GM23338 (cell line): ENCODE data around the gene ADGRG1. TPM values are rescaled to one million over a fixed set of nuclear protein-coding genes. Genes with fewer than 3 reads are reported as not detected.

ENCODE experiments used
- CREB1 ChIP-seq: fragments of 250-450 bp; sonication (Bioruptor Pico); IDR thresholded peaks from 2 replicates; pipeline ENCODE4 v1.5.0; 2020; ENCODE audit warnings: low read depth, mild to moderate bottlenecking, moderate library complexity
- CTCF ChIP-seq, 2 experiments: fragments of 200-600 bp in 1 of 2; sonication (generic) in 1 of 2; conservative IDR thresholded peaks; 2 replicates each; pipeline versions ENCODE4 v1.5.1 to v1.6.1; 2016 to 2017; ENCODE audit warnings: antibody characterized with exemption in 2 of 2, low read depth in 2 of 2, mild to moderate bottlenecking in 2 of 2, moderate library complexity in 1 of 2
- ETS1 ChIP-seq: IDR thresholded peaks from 2 replicates; pipeline ENCODE4 v1.6.1; 2016; ENCODE audit warnings: antibody characterized with exemption
- EZH2 ChIP-seq: fragments of 200-600 bp; sonication (generic); IDR thresholded peaks from one replicate; pipeline ENCODE4 v1.8.0; 2017; ENCODE audit warnings: antibody characterized with exemption, mild to moderate bottlenecking, low read depth; ENCODE audit not compliant: unreplicated experiment
- JUNB ChIP-seq: IDR thresholded peaks from one replicate; pipeline ENCODE4 v1.6.1; 2016; ENCODE audit warnings: antibody characterized with exemption; ENCODE audit not compliant: unreplicated experiment
- NANOG ChIP-seq: IDR thresholded peaks from 2 replicates; pipeline ENCODE4 v1.6.1; 2016; ENCODE audit warnings: antibody characterized with exemption, borderline replicate concordance
- ZNF462 ChIP-seq: fragments of 250-450 bp; sonication (Bioruptor Pico); IDR thresholded peaks from 2 replicates; pipeline ENCODE4 v1.5.0; 2020; ENCODE audit warnings: mild to moderate bottlenecking, moderate library complexity
- polyA plus RNA-seq: library from polyadenylated mRNA; unstranded; fragments of >200 nt; fragmentation: Nextera tagmentation; extraction: Ambion mirVana; gene quantifications from 2 replicates; pipeline ENCODE4 v1.2.1, GENCODE V29; 2016
- total RNA-seq: library from RNA; depleted of rRNA; stranded (reverse); fragments of >200 nt; shearing (Covaris generic); gene quantifications from 2 replicates; pipeline ENCODE4 v1.2.3, GENCODE V29; 2014

The ADGRG1 gene
- total and polyA plus RNA-seq, 2 experiments from 2014 or later: 0.14 to 0.47 TPM

GRCh38 chr16:57601801-57602478, 26.5 kb upstream of the ADGRG1 start (continued):
- TF ChIP-seq ZNF462 (CRISPR knock-in tag) (no peak), CTCF (conservative IDR thresholded peaks at IDR 0.05; ENCODE audit: low read depth in 2 of 2) (no peak), ETS1 (no peak), CREB1 (CRISPR knock-in tag) (no peak), NANOG (no peak), JUNB (no peak), EZH2 (no peak)
